ENCODE data around the gene APEH. TPM values are rescaled to one million over a fixed set of nuclear protein-coding genes. Genes with fewer than 3 reads are reported as not detected.

Gene APEH
- total and polyA plus RNA-seq, 12 donors = 36.5 to 166 (median 124) TPM

GRCh38 chr3:49714728-49715550 is 40.8 kb downstream of the APEH start:
- TF ChIP-seq CTCF (IDR thresholded peaks at IDR 0.05) = no peak
- TF ChIP-seq POLR2A (IDR thresholded peaks at IDR 0.05) = no peak
- H3K27ac ChIP-seq = no peak overlapping the region
- H3K4me1 ChIP-seq (replicated peaks in 1 of 2) = peaks cover 0 to 13% of the 10 kb centered on the region in 2 donors
- no peak overlapping the region for H3K4me3 ChIP-seq
- intact Hi-C loops (cut with DNase I) = loop anchor here in 1 of 2 donors (5.0 kb wide), 1 partner anchor 192 kb away; no protein-coding TSS in a partner anchor
- H3K9me3 ChIP-seq (replicated peaks in 1 of 3) = no peaks in the 10 kb centered on the region
- H3K36me3 ChIP-seq (replicated peaks in 1 of 2) = no peaks in the 10 kb centered on the region
- DNase-seq = no peak
- no peaks in the 10 kb centered on the region for H3K27me3 ChIP-seq
- WGBS, 4 donors = 80 to 90% (median 85%) methylated on average over 4 to 13 of the region's 13 CpGs

- 93 to 95% (median 94%) methylated on average over 5 to 13 of the region's 13 CpGs; no CpG with 5 or more reads in 1 of the 4 donors for WGBS, 4 donors
- H3K4me1 ChIP-seq (replicated peaks in 1 of 2) = peaks cover 0 to 16% of the 10 kb centered on the region in 2 donors
- H3K27me3 ChIP-seq = no peaks in the 10 kb centered on the region
- H3K36me3 ChIP-seq (replicated peaks in 1 of 2) = no peaks in the 10 kb centered on the region
- no peak overlapping the region for H3K27ac ChIP-seq
- no peak for DNase-seq
- no peaks in the 10 kb centered on the region for H3K9me3 ChIP-seq (replicated peaks in 1 of 3)
- TF ChIP-seq CTCF (IDR thresholded peaks at IDR 0.05) (no peak), POLR2A (IDR thresholded peaks at IDR 0.05) (no peak)
- H3K4me3 ChIP-seq = no peak overlapping the region
- intact Hi-C loops (cut with DNase I) = no loop called here
Observed at GRCh38 chr3:49715611-49716121, 41.5 kb downstream of the APEH start.

DNA sequence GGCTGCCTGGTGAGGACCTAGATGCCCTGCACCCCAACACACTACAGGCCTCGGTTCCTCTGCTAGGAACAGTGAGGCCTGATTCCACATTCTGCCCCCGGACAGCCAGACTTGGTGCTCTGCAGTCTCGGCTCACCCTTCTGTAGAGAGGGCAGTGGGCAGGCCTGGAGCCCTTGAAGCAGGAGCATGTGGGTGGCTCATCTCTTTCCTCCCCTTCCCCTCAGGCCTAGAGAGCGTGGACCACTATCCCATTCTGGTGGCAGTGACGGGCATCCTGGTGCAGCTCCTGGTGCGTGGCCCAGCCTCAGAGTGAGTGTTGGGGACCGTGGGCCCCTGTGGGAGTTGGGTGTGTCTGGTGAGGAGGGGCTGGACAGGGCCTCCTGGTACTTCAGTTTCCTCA is 42.0 kb downstream of the APEH start:
- DNase-seq = no peak
- intact Hi-C loops (cut with DNase I) = no loop called here
- Histone ChIP-seq H3K27me3 (no peaks in the 10 kb centered on the region), H3K36me3 (replicated peaks in 1 of 2) (peaks cover 0 to 3% of the 10 kb centered on the region in 2 donors), H3K27ac (no peak overlapping the region), H3K4me1 (replicated peaks in 1 of 2) (peaks cover 0 to 16% of the 10 kb centered on the region in 2 donors), H3K4me3 (no peak overlapping the region), H3K9me3 (replicated peaks in 1 of 3) (no peaks in the 10 kb centered on the region)
- no peak for TF ChIP-seq CTCF (IDR thresholded peaks at IDR 0.05)
- no peak for TF ChIP-seq POLR2A (IDR thresholded peaks at IDR 0.05)
- WGBS, 4 donors = 86 to 100% (median 94%) methylated on average over 1 to 7 of the region's 7 CpGs

DNA sequence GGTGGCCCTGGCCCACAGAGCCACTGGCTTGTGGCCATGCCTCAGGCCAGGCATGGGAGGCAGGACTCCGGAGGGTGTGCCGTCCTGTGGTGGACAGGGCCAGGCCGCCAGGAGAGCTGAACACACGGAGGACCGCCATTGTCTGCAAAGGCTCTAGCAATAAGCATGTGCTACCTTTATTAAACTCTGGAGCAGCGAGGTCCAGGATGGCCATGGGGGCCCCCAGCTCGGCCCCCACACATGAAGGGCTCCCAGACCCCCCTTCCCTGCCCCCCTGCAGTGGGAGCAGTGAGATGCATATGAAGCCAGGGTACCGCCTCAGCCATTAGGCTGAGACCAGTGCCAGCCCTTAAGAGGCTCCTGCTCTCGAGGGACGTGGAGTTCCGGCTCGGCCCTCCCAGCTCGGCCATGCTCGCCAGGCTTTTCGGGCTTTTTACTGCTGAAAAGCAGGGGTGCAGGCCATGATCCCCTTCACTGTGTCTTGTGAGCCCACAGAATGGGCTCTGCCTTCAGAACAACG is 42.6 kb downstream of the APEH start:
- TF ChIP-seq POLR2A (IDR thresholded peaks at IDR 0.05) = no peak
- no peak for TF ChIP-seq CTCF (IDR thresholded peaks at IDR 0.05)
- no peaks in the 10 kb centered on the region for H3K27me3 ChIP-seq
- no peak overlapping the region for H3K27ac ChIP-seq
- intact Hi-C loops (cut with DNase I) = no loop called here
- DNase-seq = no peak
- no peak overlapping the region for H3K4me3 ChIP-seq
- no peaks in the 10 kb centered on the region for H3K9me3 ChIP-seq (replicated peaks in 1 of 3)
- 91 to 100% (median 96%) methylated on average over 3 to 16 of the region's 16 CpGs for WGBS, 4 donors
- H3K36me3 ChIP-seq (replicated peaks in 1 of 2) = peaks cover 0 to 9% of the 10 kb centered on the region in 2 donors
- H3K4me1 ChIP-seq (replicated peaks in 1 of 2) = peaks cover 0 to 16% of the 10 kb centered on the region in 2 donors

All from adrenal gland (tissue), 12 donors.